ENCODE measurements around the gene LTF. TPM values are rescaled to one million over a fixed set of nuclear protein-coding genes. Genes with fewer than 3 reads are reported as not detected.

The LTF gene
- total RNA-seq, 6 donors from 2014 or later: 3.3 to 85.9 (median 12.5) TPM

- peaks cover 0 to 3% (median 0%) of the 10 kb centered on the region in 4 donors for H3K4me1 ChIP-seq
- no peak for ATAC-seq (ENCODE audit: low FRiP score in 2 of 2)
- H3K4me3 ChIP-seq: no peak overlapping the region
- WGBS, 2 donors: 88 to 97% methylated on average over 3 to 5 of the region's 5 CpGs
- no peak overlapping the region for H3K27ac ChIP-seq
- DNase-seq: no peak
- no peaks in the 10 kb centered on the region for H3K36me3 ChIP-seq
- no peaks in the 10 kb centered on the region for H3K27me3 ChIP-seq
- peaks cover 0 to 3% (median 0%) of the 10 kb centered on the region in 4 donors for H3K9me3 ChIP-seq
- TF ChIP-seq EP300 (IDR thresholded peaks at IDR 0.05) (no peak), POLR2A (IDR thresholded peaks at IDR 0.05) (no peak), CTCF (IDR thresholded peaks at IDR 0.05) (no peak), POLR2AphosphoS5 (IDR thresholded peaks at IDR 0.05) (no peak)
Measured at GRCh38 chr3:46479696-46480095, 15.0 kb upstream of the LTF start.

GRCh38 chr3:46479021-46479420 lies 14.3 kb upstream of the LTF start:
- no peak for ATAC-seq (ENCODE audit: low FRiP score in 2 of 2)
- H3K4me1 ChIP-seq: no peaks in the 10 kb centered on the region
- no peak for DNase-seq
- H3K36me3 ChIP-seq: no peaks in the 10 kb centered on the region
- H3K27ac ChIP-seq: no peak overlapping the region
- 93 to 95% methylated on average over 5 of the region's 5 CpGs for WGBS, 2 donors
- peaks cover 0 to 7% (median 0%) of the 10 kb centered on the region in 4 donors for H3K9me3 ChIP-seq
- no peak overlapping the region for H3K4me3 ChIP-seq
- TF ChIP-seq EP300 (IDR thresholded peaks at IDR 0.05) (no peak), CTCF (IDR thresholded peaks at IDR 0.05) (no peak), POLR2A (IDR thresholded peaks at IDR 0.05) (no peak), POLR2AphosphoS5 (IDR thresholded peaks at IDR 0.05) (no peak)
- H3K27me3 ChIP-seq: no peaks in the 10 kb centered on the region

- WGBS, 2 donors: 73 to 79% methylated on average over 5 of the region's 5 CpGs
- DNase-seq: peak in 1 of 2 donors; percentile 47
- peak; percentile 39 to 63 for ATAC-seq (ENCODE audit: low FRiP score in 2 of 2)
Measured at GRCh38 chr3:46478341-46478740, 13.6 kb upstream of the LTF start.

GRCh38 chr3:46477756-46478155 lies 13.1 kb upstream of the LTF start:
- Histone ChIP-seq H3K36me3 (no peaks in the 10 kb centered on the region), H3K27ac (no peak overlapping the region), H3K9me3 (peaks cover 0 to 7% (median 0%) of the 10 kb centered on the region in 4 donors), H3K4me3 (no peak overlapping the region), H3K4me1 (no peaks in the 10 kb centered on the region), H3K27me3 (no peaks in the 10 kb centered on the region)
- TF ChIP-seq CTCF (IDR thresholded peaks at IDR 0.05) (no peak), EP300 (IDR thresholded peaks at IDR 0.05) (no peak), POLR2AphosphoS5 (IDR thresholded peaks at IDR 0.05) (no peak), POLR2A (IDR thresholded peaks at IDR 0.05) (no peak)
- 85 to 91% methylated on average over 6 of the region's 6 CpGs for WGBS, 2 donors
- DNase-seq (no peak), ATAC-seq (ENCODE audit: low FRiP score in 2 of 2) (no peak)

More at GRCh38 chr3:46478341-46478740, 13.6 kb upstream of the LTF start:
- H3K36me3 ChIP-seq: no peaks in the 10 kb centered on the region
- peaks cover 0 to 7% (median 0%) of the 10 kb centered on the region in 4 donors for H3K9me3 ChIP-seq
- no peak overlapping the region for H3K4me3 ChIP-seq
- H3K27ac ChIP-seq: no peak overlapping the region
- no peaks in the 10 kb centered on the region for H3K27me3 ChIP-seq
- no peaks in the 10 kb centered on the region for H3K4me1 ChIP-seq
- TF ChIP-seq CTCF (IDR thresholded peaks at IDR 0.05) (no peak), POLR2A (IDR thresholded peaks at IDR 0.05) (no peak), POLR2AphosphoS5 (IDR thresholded peaks at IDR 0.05) (no peak), EP300 (IDR thresholded peaks at IDR 0.05) (no peak)

- WGBS, 2 donors: 83 to 96% methylated on average over 4 of the region's 4 CpGs
- DNase-seq (no peak), ATAC-seq (ENCODE audit: low FRiP score in 2 of 2) (no peak)
- TF ChIP-seq CTCF (IDR thresholded peaks at IDR 0.05) (no peak), POLR2AphosphoS5 (IDR thresholded peaks at IDR 0.05) (no peak), POLR2A (IDR thresholded peaks at IDR 0.05) (no peak)
- Histone ChIP-seq H3K4me1 (no peaks in the 10 kb centered on the region), H3K27ac (no peak overlapping the region), H3K36me3 (no peaks in the 10 kb centered on the region), H3K9me3 (peaks cover 0 to 7% (median 0%) of the 10 kb centered on the region in 4 donors), H3K4me3 (no peak overlapping the region), H3K27me3 (no peaks in the 10 kb centered on the region)
Measured at GRCh38 chr3:46477145-46477544, 12.4 kb upstream of the LTF start.
